NCI-H1436 (cell line): ENCODE results near the gene PWP1.
A peak's percentile ranks its signal among the peaks of the same experiment; 100 is the strongest.

ENCODE experiments used
- DNase-seq: peaks from one replicate; lab custom pipeline; 2025; lab: John Stamatoyannopoulos, UW

PWP1 gene

DNA sequence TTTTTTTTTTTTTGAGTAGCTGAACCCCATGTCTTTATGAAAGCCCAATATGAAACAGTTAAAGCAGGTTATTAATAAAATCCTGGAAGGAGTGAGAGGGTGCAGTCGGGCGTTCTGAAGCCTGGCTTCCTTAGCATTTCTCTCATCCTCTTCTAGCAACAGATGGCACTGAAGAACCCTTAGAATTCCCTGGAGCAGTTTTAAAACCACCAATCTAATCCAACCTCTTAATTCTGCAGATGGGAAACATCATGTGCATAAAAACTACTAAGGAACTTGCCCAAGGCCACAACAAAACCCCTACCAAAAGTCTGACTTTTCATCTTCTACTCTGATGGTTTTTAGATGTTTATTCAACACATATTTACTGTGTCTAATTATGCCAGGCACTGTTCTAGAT, 50.2 kb downstream of the PWP1 start:
- DNase-seq, result no peak

DNA sequence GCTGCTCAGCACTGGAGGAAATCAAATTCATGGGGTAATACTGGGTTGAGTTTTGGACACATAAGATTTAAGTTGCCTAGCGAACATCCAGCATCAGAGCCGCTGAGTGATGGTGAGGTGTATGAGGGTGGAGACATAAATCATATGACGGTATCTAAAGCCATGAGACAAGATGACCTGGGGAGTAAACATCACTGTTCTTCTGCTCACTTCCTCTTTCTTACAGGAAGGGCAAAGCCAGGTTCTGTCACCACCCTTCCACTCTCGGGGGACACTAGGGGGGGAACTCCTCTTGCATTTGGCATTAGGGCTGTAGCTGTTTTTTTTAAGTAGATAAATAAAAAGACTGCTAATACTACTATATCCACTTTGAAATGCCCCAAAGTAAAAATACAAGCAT, 51.3 kb downstream of the PWP1 start:
- no peak for DNase-seq

DNA sequence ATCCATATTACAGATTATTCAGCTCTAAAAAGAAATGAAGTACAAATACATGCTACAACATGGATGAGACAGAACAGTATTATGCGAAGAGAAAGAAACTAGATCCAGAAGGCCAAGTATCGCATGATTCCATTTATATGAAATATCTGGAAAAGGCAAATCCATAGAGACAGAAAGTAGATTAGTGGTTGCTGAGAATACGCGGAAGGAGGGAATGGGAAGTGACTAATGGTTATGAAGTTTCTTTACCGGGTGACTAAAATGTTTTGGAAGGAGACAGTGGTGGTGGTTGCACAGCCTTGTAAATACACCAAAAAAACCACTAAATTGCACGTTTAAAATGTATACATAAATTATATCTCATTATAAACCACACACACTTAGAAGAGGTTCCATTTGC, 62.9 kb downstream of the PWP1 start:
- DNase-seq, result no peak

DNA sequence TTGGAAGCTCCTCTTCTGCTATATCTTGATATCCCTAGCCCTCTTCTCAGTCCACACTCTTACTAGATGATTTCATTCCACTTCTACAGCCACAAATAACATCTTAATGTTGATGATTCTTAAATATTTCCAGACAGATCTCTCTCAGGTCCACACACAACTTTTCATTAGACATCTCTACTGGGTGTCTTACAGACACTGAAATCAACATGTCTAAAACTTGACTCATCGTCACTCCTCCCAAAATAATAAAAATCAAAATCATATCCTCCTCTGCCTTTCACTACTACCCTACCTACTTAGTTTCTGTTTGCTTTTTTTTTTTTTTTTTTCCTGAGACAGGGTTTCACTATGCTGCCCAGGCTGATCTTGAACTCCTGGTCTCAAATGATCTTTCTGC, 63.5 kb downstream of the PWP1 start:
- no peak for DNase-seq

DNA sequence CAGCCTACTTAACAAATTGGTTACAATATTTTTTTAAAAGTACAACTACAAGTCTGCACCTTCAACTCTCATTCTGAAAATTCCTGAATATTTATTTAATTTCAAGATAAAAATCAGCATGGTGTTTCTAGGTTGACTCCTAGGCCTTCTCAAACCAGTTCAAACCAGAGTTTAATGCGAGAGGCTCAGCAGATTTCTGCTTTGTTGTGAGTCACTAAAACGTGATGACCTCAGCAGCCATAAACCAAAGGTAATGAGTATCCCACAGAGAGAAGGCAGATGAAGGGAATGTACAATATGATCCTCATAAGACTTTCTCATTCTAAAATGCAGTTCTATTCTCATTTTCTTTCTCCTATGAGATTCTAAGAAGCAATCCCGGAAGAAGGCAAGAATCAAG, 73.8 kb downstream of the PWP1 start:
- DNase-seq, result no peak

DNA sequence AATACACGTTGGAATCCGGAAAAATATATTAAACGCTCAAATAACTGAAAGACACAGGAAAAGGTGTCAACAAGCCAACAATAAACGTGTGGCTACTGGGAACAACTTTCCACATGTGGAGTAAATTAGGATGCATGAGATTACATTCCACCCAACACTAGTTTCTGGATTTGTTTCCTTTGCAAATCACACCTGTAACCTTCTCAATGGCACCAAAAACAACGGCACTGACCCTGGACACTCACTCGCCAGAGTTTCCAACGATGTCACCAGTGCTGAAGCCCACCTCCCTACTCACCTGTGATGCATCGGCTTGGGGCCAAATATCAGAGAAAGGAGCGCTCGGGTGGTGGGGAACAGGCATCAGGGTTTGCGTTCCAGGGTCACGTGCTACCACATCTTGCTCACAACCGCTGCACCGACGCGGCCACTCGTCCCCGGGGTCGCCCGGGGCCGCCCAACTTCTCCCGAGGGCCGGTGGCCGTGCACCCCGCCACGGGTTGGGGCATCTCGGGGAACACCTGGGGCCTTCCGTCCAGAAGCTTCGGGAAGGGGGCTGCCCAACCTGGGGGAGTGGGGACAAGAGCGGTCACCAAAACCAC, 74.7 kb downstream of the PWP1 start:
- peak; percentile 18 for DNase-seq

DNA sequence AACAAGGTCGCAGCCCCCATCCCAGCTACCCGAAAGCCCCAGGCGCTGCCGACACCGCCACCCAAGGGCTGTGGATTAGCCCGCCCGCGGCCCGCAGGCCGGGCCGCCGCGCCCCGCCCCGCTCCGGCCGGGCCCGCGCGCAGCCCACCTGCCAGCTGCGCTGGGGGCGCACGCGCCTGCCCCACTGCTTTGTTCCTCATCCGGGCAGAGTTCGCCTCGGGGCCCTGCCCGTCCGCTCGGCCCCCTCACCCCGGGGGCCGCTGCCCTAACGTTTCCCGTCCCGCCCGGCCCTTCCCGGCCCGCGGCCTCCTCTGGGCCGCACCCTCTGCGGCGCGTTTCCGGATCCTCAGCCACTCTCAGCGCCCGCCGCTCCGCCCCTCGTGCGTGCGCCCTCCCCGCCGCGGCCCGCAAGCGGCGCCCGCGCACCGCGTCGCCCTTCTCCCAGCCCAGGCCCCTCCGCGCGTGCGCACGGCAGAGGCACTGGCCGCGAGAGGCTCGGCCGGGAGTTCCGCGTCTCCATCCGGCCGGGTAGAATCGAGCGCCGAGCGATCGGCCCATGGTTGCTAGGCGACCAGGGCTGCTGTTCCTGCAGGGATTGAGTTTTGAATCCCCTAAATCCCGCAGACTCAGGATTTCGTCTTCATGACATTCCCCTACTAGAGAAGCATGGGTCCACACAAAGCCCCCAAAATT, 75.4 kb downstream of the PWP1 start, which contains the start of gene PRDM4:
TSS of gene PRDM4 (minus strand) at position 329 of the 693 bp plus-strand sequence. CDS start 622 bp downstream, outside the sequence.
- DNase-seq, result peak; percentile 88

DNA sequence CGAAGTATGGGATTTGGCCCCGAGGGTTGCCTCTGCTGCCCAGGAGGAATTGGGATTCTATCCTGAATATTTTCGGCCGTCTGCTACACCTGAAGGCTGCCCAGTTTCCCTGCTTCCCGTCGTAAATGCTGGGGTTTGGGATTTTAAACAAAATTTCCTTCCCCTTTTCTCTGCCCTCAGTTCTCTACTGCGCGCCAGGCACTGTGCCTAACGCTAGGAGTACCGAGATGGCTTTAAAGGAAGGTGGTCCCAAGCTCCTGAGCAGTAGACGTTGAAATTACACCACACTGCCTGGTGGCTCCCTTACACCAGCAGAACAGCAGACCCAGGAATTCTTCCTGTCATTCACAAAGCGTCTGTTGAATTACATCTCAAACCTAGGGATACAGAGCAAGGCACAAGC, 75.9 kb downstream of the PWP1 start:
- no peak for DNase-seq
